ENCODE data around the gene KLHL20. TPM values are rescaled to one million over a fixed set of nuclear protein-coding genes. Genes with fewer than 3 reads are reported as not detected.

Gene KLHL20, protein sequence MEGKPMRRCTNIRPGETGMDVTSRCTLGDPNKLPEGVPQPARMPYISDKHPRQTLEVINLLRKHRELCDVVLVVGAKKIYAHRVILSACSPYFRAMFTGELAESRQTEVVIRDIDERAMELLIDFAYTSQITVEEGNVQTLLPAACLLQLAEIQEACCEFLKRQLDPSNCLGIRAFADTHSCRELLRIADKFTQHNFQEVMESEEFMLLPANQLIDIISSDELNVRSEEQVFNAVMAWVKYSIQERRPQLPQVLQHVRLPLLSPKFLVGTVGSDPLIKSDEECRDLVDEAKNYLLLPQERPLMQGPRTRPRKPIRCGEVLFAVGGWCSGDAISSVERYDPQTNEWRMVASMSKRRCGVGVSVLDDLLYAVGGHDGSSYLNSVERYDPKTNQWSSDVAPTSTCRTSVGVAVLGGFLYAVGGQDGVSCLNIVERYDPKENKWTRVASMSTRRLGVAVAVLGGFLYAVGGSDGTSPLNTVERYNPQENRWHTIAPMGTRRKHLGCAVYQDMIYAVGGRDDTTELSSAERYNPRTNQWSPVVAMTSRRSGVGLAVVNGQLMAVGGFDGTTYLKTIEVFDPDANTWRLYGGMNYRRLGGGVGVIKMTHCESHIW
- polyA plus RNA-seq, result 33.2 and 41.8 TPM in 2 replicates
- 47.0 and 54.5 TPM in 2 replicates for polyA minus RNA-seq

DNA sequence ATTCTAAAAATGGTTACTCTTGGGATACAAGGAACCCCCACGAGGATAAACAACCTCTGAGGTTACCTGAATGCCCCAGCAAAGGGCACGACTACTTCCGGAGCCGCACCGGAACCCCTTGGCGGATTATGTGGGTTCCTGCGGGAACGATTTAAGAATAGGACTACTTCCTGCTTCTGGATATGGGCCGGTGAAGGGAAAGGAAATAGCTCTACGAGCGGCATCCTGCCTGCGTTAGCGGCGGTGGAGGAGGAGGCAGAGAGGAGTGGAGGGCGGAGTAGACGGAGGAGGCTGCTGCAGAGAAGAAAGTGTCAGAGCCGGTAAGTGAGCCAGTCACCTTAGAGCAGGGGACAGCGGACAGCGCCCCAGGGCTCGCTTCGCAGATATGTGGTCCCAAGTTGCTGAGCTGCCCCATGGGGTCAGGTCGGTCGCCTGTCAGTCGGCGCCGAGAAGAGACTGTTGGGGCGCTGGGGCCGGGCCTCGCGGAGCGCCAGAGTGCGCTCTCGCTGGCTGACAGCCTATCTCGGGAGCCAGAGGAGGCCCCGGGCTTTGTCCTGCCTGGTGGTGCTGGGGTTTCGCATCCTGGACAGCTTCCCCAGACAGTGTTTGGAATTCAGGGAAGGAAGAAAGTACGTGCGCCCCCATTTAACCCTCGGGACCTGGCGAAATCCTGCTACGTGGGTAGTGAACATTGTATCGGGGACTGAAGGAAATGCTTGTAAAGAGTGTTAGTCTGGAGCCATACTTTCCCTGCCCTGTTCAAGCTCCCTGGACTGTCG is at the start of gene KLHL20:
TSS of gene KLHL20 (plus strand) at position 223 of the 779 bp plus-strand sequence. CDS start 1,063 bp downstream, outside the sequence.
- no peaks in the 10 kb centered on the region for H3K9me3 ChIP-seq (ENCODE audit: low read length)
- no peaks in the 10 kb centered on the region for H3K9me2 ChIP-seq (ENCODE audit: insufficient read depth, low read length)
- no peaks in the 10 kb centered on the region for H3K36me3 ChIP-seq (ENCODE audit: insufficient read depth, low read length)
- H3K9ac ChIP-seq (ENCODE audit: low read length), result peak within 1 kb of the TSS; percentile 76
- H3K4me2 ChIP-seq (ENCODE audit: low read length), result peak within 1 kb of the TSS; percentile 96
- H4K20me1 ChIP-seq (ENCODE audit: insufficient read depth), result no peaks in the 10 kb centered on the region
- H3K4me3 ChIP-seq (ENCODE audit: low read length), result peak within 1 kb of the TSS; percentile 74
- H3K27me3 ChIP-seq (ENCODE audit: insufficient read depth, low read depth, low read length), result no peaks in the 10 kb centered on the region
- peaks cover 6% of the 10 kb centered on the region for H3F3A ChIP-seq (ENCODE audit: insufficient read depth, low read length, poor library complexity, severe bottlenecking)
- TF ChIP-seq RAD21 (conservative IDR thresholded peaks at IDR 0.05) (peak; percentile 52), EP300 (conservative IDR thresholded peaks at IDR 0.05; ENCODE audit: poor library complexity, severe bottlenecking) (peak; percentile 71), SMC3 (conservative IDR thresholded peaks at IDR 0.05; ENCODE audit: poor library complexity) (peak; percentile 64), MXI1 (conservative IDR thresholded peaks at IDR 0.05; ENCODE audit: poor library complexity, severe bottlenecking) (peak; percentile 80), TAF1 (IDR thresholded peaks at IDR 0.05; ENCODE audit: low read depth) (peak; percentile 88), POLR2AphosphoS5 (IDR thresholded peaks at IDR 0.05) (peak; percentile 90), EZH2 (IDR thresholded peaks at IDR 0.05; ENCODE audit: borderline replicate concordance, insufficient read depth, low read length, poor library complexity, severe bottlenecking) (no peak)
- TF ChIP-seq, protein P1, sequence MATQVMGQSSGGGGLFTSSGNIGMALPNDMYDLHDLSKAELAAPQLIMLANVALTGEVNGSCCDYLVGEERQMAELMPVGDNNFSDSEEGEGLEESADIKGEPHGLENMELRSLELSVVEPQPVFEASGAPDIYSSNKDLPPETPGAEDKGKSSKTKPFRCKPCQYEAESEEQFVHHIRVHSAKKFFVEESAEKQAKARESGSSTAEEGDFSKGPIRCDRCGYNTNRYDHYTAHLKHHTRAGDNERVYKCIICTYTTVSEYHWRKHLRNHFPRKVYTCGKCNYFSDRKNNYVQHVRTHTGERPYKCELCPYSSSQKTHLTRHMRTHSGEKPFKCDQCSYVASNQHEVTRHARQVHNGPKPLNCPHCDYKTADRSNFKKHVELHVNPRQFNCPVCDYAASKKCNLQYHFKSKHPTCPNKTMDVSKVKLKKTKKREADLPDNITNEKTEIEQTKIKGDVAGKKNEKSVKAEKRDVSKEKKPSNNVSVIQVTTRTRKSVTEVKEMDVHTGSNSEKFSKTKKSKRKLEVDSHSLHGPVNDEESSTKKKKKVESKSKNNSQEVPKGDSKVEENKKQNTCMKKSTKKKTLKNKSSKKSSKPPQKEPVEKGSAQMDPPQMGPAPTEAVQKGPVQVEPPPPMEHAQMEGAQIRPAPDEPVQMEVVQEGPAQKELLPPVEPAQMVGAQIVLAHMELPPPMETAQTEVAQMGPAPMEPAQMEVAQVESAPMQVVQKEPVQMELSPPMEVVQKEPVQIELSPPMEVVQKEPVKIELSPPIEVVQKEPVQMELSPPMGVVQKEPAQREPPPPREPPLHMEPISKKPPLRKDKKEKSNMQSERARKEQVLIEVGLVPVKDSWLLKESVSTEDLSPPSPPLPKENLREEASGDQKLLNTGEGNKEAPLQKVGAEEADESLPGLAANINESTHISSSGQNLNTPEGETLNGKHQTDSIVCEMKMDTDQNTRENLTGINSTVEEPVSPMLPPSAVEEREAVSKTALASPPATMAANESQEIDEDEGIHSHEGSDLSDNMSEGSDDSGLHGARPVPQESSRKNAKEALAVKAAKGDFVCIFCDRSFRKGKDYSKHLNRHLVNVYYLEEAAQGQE (IDR thresholded peaks at IDR 0.05; ENCODE audit: borderline replicate concordance), result peak; percentile 72
- TF ChIP-seq, protein P2, sequence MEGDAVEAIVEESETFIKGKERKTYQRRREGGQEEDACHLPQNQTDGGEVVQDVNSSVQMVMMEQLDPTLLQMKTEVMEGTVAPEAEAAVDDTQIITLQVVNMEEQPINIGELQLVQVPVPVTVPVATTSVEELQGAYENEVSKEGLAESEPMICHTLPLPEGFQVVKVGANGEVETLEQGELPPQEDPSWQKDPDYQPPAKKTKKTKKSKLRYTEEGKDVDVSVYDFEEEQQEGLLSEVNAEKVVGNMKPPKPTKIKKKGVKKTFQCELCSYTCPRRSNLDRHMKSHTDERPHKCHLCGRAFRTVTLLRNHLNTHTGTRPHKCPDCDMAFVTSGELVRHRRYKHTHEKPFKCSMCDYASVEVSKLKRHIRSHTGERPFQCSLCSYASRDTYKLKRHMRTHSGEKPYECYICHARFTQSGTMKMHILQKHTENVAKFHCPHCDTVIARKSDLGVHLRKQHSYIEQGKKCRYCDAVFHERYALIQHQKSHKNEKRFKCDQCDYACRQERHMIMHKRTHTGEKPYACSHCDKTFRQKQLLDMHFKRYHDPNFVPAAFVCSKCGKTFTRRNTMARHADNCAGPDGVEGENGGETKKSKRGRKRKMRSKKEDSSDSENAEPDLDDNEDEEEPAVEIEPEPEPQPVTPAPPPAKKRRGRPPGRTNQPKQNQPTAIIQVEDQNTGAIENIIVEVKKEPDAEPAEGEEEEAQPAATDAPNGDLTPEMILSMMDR (IDR thresholded peaks at IDR 0.05; ENCODE audit: poor library complexity, severe bottlenecking), result peak; percentile 39
- H2AFZ ChIP-seq (ENCODE audit: low read depth, low read length), result peak within 1 kb of the TSS; percentile 98
- H3K79me2 ChIP-seq (replicated peaks; ENCODE audit: insufficient read depth, low read length), result peaks cover 27% of the 10 kb centered on the region
- peak within 1 kb of the TSS; percentile 87 for H3K27ac ChIP-seq (ENCODE audit: low read length)

DNA sequence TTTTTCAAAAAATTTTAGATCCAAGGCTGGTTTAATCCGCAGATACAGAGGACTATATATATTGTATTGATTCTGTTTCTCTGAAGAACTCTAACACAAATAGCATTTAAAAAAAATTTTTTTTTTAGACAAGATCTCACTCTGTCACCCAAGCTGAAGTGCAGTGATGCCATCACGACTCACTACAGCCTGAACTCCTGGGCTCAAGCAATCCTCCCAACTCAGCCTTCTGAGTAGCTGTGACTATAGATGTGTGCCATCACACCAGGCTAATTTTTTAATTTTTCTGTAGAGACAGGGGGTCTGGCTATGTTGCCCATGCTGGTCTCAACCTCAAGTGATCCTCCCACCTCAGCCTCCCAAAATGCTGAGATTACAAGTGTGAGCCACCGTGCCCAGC is 48.1 kb upstream of the KLHL20 start:
- Histone ChIP-seq H3K79me2 (replicated peaks; ENCODE audit: insufficient read depth, low read length) (peaks cover 4% of the 10 kb centered on the region), H3K4me3 (ENCODE audit: low read length) (no peak overlapping the region)

More for the DNA sequence above, 48.1 kb upstream of the KLHL20 start:
- Histone ChIP-seq H3K9ac (ENCODE audit: low read length) (no peak overlapping the region), H3K4me2 (ENCODE audit: low read length) (no peak overlapping the region), H3K36me3 (ENCODE audit: insufficient read depth, low read length) (no peaks in the 10 kb centered on the region), H3K27me3 (ENCODE audit: insufficient read depth, low read depth, low read length) (no peaks in the 10 kb centered on the region), H3F3A (ENCODE audit: insufficient read depth, low read length, poor library complexity, severe bottlenecking) (no peaks in the 10 kb centered on the region), H2AFZ (ENCODE audit: low read depth, low read length) (no peak overlapping the region), H4K20me1 (ENCODE audit: insufficient read depth) (no peaks in the 10 kb centered on the region), H3K9me2 (ENCODE audit: insufficient read depth, low read length) (no peaks in the 10 kb centered on the region), H3K9me3 (ENCODE audit: low read length) (no peaks in the 10 kb centered on the region), H3K27ac (ENCODE audit: low read length) (no peak overlapping the region)
- TF ChIP-seq TAF1 (IDR thresholded peaks at IDR 0.05; ENCODE audit: low read depth) (no peak), EZH2 (IDR thresholded peaks at IDR 0.05; ENCODE audit: borderline replicate concordance, insufficient read depth, low read length, poor library complexity, severe bottlenecking) (no peak)

Measured in neural cell (in vitro differentiated cells).